Mucosa of rectum (tissue), 2 donors: ENCODE results near the gene SCNN1A.

Experiments used
- H3K27ac ChIP-seq, 2 donors: one replicate each; pipeline ENCODE4 v1.7.0; 2013; ENCODE audit warnings: inconsistent platforms in 2 of 2, low read depth in 2 of 2, low read length in 2 of 2
- H3K27me3 ChIP-seq, 2 donors: one replicate each; pipeline ENCODE4 v1.7.0; 2013; ENCODE audit warnings: low read length in 2 of 2; ENCODE audit not compliant: control insufficient read depth in 2 of 2, insufficient read depth in 2 of 2
- H3K36me3 ChIP-seq, 2 donors: one replicate each; pipeline ENCODE4 v1.7.0; 2013; ENCODE audit warnings: low read length in 2 of 2; ENCODE audit not compliant: control insufficient read depth in 2 of 2, insufficient read depth in 2 of 2
- H3K4me1 ChIP-seq, 2 donors: one replicate each; pipeline ENCODE4 v1.7.0; 2013; ENCODE audit warnings: low read length in 2 of 2, mild to moderate bottlenecking in 1 of 2; ENCODE audit not compliant: control insufficient read depth in 2 of 2, insufficient read depth in 2 of 2
- H3K4me3 ChIP-seq, 2 donors: one replicate each; pipeline ENCODE4 v1.7.0; 2013; ENCODE audit warnings: low read length in 2 of 2
- H3K9ac ChIP-seq, 2 donors: one replicate each; pipeline ENCODE4 v1.7.0; 2013; ENCODE audit warnings: low read length in 2 of 2, low read depth in 1 of 2, mild to moderate bottlenecking in 1 of 2
- H3K9me3 ChIP-seq, 2 donors: one replicate each; pipeline ENCODE4 v1.7.0; 2013; ENCODE audit warnings: low read length in 2 of 2; ENCODE audit not compliant: control insufficient read depth in 2 of 2
- donor health status: healthy.
- donor health status: Normal muscosa, but diverticular disease.

SCNN1A gene

DNA sequence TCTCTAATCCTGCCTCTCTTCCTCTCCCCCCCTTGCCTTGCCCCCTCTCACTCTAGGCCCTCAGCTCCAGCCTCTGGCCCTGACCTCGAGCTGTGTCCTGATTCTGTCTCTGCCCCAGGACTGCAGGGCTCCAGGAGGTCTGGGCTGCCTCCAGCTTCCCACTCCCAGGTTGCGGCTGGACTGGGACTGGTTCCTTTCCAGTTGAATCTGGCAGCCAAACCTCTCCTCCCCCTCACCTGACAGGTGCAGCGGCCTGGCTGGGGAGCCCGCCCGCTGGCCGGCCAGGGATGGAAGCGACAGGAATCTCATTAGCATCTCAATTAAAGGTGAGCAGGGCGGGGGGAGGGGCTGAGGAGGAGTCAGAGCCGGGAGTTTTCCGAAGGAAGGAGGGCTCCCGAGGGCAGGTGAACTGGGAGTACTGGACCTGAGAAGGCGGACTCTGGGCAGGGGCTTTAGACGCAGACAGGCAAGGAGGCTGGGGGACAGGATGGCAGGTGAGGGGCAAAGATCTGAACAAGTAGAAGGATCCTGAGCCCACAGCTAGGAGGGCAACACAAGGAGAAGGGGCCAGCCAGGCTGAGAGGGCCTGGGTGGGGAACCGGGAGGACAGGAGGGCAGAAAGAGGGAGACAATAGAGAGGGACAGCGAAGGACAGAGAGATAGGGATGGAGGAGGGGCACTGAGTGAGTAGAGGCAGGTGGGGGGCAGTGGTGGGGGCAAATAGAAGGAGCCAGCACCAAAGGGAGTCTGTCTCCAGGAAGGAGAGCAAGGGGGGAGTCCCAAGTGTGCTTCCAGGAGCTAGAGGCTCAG is at the start of gene SCNN1A:
Gene SCNN1A (minus strand): TSS at position 295 of the 810 bp plus-strand sequence. CDS start 780 bp downstream, outside the sequence.
- Histone ChIP-seq H3K4me3 (peak within 1 kb of the TSS; percentile 71 to 98), H3K27ac (peak within 1 kb of the TSS; percentile 95 to 99), H3K4me1 (peaks cover 55 to 60% of the 10 kb centered on the region in 2 donors), H3K9ac (peak within 1 kb of the TSS; percentile 84 to 100), H3K27me3 (peaks cover 0 to 3% of the 10 kb centered on the region in 2 donors), H3K9me3 (no peaks in the 10 kb centered on the region), H3K36me3 (peaks cover 0 to 4% of the 10 kb centered on the region in 2 donors)

DNA sequence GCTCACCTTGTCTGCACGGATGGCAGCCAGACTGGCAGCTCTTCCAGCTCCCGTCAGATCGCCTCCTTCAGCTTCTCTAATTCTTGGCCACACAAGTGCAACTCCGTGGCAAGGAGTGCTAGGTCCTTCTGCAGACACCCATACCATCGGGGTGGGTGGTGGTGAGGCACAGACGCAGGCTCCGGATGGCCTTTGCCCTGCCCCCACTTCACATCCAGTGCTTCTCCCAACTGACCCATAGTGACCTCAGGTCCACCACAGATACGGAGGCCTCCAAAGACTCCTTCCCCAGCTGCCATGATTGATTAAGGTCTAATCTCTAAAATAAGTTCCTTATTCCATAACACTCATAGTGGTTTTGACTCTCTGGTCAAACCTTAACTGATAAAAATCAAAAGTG is 49.5 kb upstream of the SCNN1A start:
- no peak overlapping the region for H3K4me3 ChIP-seq
- H3K36me3 ChIP-seq, result no peaks in the 10 kb centered on the region
- peaks cover 7 to 8% of the 10 kb centered on the region in 2 donors for H3K4me1 ChIP-seq
- no peaks in the 10 kb centered on the region for H3K9me3 ChIP-seq
- H3K27ac ChIP-seq, result no peak overlapping the region
- no peak overlapping the region for H3K9ac ChIP-seq
- no peaks in the 10 kb centered on the region for H3K27me3 ChIP-seq

DNA sequence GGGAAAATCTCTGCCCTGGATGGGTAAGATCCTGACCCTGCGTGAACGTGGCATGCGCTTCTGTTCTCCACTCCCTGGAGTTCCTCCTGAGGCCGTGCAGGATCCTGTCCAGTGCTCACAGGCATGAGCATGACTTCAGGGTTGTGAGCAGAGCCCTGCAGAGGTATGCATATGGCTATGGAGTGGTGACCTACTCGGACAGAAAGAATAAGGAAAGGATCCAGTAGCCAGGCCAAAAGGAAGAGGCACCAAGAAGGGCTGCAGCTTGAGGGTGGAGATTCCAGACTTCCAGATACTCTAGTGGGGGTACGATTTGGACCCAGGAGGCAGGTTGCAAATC is 48.6 kb upstream of the SCNN1A start:
- H3K36me3 ChIP-seq, result no peaks in the 10 kb centered on the region
- H3K9me3 ChIP-seq, result no peaks in the 10 kb centered on the region
- no peaks in the 10 kb centered on the region for H3K27me3 ChIP-seq
- no peak overlapping the region for H3K4me3 ChIP-seq
- H3K9ac ChIP-seq, result peak overlapping the region in 1 of 2 donors; percentile 52
- H3K27ac ChIP-seq, result peak overlapping the region in 1 of 2 donors; percentile 16
- peaks cover 7 to 8% of the 10 kb centered on the region in 2 donors for H3K4me1 ChIP-seq

DNA sequence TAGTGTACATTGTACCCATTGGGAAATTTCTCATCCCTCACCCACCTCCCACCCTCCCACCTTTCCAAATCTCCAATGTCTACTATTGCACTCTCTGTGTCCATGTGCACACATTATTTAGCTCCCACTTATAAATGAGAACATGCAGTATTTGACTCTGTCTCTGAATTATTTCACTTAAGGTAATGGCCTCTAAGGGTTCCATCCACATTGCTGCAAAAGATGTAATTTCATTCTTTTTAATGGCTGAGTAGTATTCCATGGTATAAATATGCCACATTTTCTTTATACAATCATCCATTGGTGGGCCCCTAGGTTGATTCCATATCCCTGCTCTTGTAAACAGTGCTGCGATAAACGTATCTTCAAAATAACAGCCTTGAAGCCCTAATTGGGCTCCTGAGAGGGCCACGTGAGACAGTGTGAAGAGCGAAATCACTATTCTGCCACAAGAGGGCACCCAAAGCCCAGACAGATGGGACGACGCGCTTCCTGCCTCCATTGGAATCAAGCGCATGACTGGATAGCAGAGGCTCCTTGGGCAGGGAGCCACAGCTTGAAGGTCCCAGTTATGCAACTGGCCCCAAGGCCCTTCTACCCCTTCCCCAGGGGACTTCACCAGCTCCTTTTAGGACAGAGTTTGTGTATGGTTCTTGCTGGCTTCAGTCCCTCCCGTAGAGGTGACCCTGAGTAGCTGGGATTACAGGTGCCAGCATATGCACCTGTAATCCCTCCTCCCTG is 48.1 kb upstream of the SCNN1A start:
- no peaks in the 10 kb centered on the region for H3K9me3 ChIP-seq
- no peak overlapping the region for H3K4me3 ChIP-seq
- peaks cover 7 to 8% of the 10 kb centered on the region in 2 donors for H3K4me1 ChIP-seq
- no peaks in the 10 kb centered on the region for H3K36me3 ChIP-seq
- peak overlapping the region in 1 of 2 donors; percentile 16 for H3K27ac ChIP-seq
- peak overlapping the region; percentile 42 to 52 for H3K9ac ChIP-seq
- no peaks in the 10 kb centered on the region for H3K27me3 ChIP-seq

DNA sequence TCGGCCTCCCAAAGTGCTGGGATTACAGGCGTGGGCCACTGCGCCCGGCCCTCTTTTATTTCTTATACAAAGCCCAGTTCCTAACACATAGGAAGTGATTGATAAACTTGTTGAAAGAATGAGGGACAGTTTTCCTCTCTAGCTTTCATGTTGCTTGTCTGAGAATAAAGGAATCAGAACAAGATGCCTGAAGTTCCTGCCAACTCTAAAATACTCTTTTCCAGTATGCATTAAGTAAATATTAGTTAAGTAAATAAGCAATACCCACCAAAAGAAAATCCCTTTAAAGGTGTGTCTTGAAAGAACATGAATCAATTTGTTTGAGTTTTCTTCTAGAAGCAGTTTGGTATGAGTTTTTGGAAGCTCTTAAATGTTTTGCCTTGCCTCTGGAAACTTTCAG is 45.0 kb upstream of the SCNN1A start:
- no peak overlapping the region for H3K27ac ChIP-seq

DNA sequence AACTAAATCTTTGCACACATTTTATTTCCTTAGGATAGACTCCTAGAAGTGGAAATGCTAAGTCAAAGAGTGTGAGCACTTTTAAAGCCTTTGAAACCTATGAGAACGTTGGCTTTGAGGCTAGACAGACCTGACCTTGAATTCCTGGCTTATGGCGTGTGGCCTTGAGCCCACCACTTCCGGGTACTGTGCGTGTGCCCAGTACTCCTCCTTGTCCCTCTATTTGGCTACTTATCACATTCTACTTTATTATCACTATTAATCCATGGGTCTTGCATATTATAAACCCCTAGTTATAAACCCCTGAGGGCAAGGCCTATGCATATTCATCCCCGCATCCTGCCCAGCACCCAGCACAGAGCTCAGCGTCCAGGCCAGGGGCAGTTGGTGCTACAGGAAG is 43.4 kb upstream of the SCNN1A start:
- Histone ChIP-seq H3K27ac (no peak overlapping the region), H3K9me3 (no peaks in the 10 kb centered on the region)

More for the DNA sequence above, 45.0 kb upstream of the SCNN1A start:
- no peak overlapping the region for H3K9ac ChIP-seq
- no peaks in the 10 kb centered on the region for H3K9me3 ChIP-seq
- no peak overlapping the region for H3K4me3 ChIP-seq
- no peaks in the 10 kb centered on the region for H3K27me3 ChIP-seq
- no peaks in the 10 kb centered on the region for H3K36me3 ChIP-seq
- peaks cover 7 to 8% of the 10 kb centered on the region in 2 donors for H3K4me1 ChIP-seq

DNA sequence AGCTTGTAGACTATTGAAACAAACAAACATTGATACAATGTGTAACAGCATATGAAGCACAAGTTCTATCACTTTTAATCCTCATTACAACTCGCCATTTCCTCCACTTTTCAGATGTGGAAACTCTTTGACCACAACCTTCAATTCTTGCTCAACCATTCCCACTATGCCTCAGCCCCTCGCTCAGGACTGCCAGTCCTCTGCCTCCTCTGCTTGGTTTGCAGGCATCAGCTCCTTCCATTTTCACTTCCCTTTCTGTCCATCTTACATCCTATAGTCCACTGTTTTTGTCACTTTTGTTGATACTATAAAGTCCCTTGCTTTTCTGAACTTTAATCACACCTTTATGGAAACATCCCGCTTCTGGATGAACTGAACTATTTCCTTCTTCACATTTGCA is 41.2 kb upstream of the SCNN1A start:
- Histone ChIP-seq H3K36me3 (no peaks in the 10 kb centered on the region), H3K4me1 (no peaks in the 10 kb centered on the region), H3K27ac (no peak overlapping the region), H3K4me3 (no peak overlapping the region), H3K9ac (no peak overlapping the region), H3K9me3 (no peaks in the 10 kb centered on the region), H3K27me3 (no peaks in the 10 kb centered on the region)

More for the DNA sequence above, 43.4 kb upstream of the SCNN1A start:
- no peaks in the 10 kb centered on the region for H3K36me3 ChIP-seq
- no peak overlapping the region for H3K4me3 ChIP-seq
- no peak overlapping the region for H3K9ac ChIP-seq
- peaks cover 3 to 5% of the 10 kb centered on the region in 2 donors for H3K4me1 ChIP-seq
- H3K27me3 ChIP-seq, result no peaks in the 10 kb centered on the region

DNA sequence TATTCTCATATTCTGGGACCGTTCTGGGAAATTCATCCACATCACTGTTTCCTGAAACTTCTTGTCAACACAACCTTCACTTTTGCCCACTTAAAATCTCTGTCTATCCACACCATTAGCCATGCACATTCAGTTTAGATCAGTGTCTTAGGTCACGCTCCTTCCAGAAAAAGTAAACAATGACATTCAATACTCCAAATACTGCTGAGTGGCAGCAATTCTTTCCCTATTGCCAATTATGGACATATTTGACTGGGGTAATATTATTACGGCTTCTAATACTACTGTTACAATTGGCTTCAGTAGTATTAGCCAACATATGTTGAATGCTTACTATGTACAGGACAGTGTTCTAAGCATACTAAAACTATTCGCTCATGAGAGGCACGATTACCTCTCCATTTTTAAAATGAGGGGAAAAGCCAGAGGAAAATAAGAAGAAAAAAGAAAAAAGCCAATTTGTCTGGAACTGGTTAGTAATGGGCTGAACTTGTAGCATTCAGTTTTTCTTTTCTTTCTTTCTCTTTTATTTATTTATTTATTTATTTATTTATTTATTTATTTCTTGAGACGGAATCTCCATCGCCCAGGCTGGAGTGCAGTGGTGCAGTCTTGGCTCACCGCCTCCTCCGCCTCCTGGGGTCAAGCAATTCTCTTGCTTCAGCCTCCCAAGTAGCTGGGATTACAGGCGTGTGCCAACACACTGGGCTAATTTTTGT is 32.0 kb upstream of the SCNN1A start:
- H3K4me1 ChIP-seq, result no peaks in the 10 kb centered on the region

DNA sequence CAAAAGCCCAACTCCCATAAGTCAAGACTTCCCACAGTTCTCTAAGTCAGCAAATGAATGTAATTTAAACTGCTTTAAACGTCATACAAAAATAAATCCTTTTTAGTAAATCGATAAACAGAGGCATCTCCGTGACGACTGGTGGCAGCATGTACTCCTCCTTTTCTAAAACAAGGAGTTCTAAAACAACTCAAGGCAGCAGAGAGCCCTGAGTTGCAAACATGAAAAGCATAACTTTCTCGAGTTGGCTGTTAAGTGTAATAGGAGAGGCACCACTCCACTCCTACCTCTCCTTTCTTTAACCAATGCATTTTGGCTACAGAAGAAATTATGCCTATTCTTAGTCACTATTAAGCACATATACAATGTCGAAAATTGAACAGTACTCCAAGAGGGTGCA is 30.6 kb upstream of the SCNN1A start:
- no peak overlapping the region for H3K27ac ChIP-seq
- no peak overlapping the region for H3K9ac ChIP-seq
- no peaks in the 10 kb centered on the region for H3K27me3 ChIP-seq

More for the DNA sequence above, 32.0 kb upstream of the SCNN1A start:
- Histone ChIP-seq H3K9ac (no peak overlapping the region), H3K36me3 (no peaks in the 10 kb centered on the region), H3K9me3 (no peaks in the 10 kb centered on the region), H3K4me3 (no peak overlapping the region), H3K27me3 (no peaks in the 10 kb centered on the region), H3K27ac (no peak overlapping the region)

DNA sequence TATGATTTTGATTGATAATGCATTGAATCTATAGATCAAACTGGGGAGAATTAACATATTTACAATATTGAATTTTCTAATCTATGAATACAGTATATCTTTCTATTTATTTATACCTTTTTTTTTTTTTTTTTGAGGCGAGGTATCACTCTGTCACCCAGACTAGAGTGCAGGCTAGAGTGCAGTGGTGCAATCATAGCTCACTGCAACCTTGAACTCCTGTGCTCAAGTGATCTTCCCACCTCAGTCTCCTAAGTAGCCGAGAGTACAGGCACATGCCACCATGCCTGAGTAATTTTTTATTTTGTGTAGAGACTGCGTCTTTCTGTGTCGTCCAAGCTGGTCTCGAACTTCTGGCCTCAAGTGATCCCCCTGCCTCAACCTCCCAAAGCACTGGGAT is 29.0 kb upstream of the SCNN1A start:
- no peak overlapping the region for H3K27ac ChIP-seq
- H3K36me3 ChIP-seq, result no peaks in the 10 kb centered on the region
- H3K4me1 ChIP-seq, result peaks cover 5 to 7% of the 10 kb centered on the region in 2 donors
- no peaks in the 10 kb centered on the region for H3K27me3 ChIP-seq
- H3K9me3 ChIP-seq, result no peaks in the 10 kb centered on the region
- H3K9ac ChIP-seq, result no peak overlapping the region
- no peak overlapping the region for H3K4me3 ChIP-seq

More for the DNA sequence above, 30.6 kb upstream of the SCNN1A start:
- no peaks in the 10 kb centered on the region for H3K36me3 ChIP-seq
- no peaks in the 10 kb centered on the region for H3K9me3 ChIP-seq
- H3K4me1 ChIP-seq, result no peaks in the 10 kb centered on the region
- H3K4me3 ChIP-seq, result no peak overlapping the region
